Effector memory CD4-positive, alpha-beta T cell (primary cell): Measurements from ENCODE around the gene STIM1.

ENCODE experiments used
- DNase-seq, 3 donors: peaks; one replicate each; pipeline ENCODE4 v3.0.0-alpha.2; 2020
- H3K27ac ChIP-seq: 2 replicates; pipeline ENCODE4 v1.7.0; 2013; ENCODE audit warnings: mild to moderate bottlenecking, low read length, moderate library complexity; ENCODE audit not compliant: insufficient read depth, poor library complexity, severe bottlenecking
- H3K27me3 ChIP-seq: replicated peaks from 2 replicates; pipeline ENCODE4 v1.7.0; 2013; ENCODE audit warnings: mild to moderate bottlenecking, low read length; ENCODE audit not compliant: insufficient read depth, control insufficient read depth, poor library complexity, severe bottlenecking
- H3K36me3 ChIP-seq: 2 replicates; pipeline ENCODE4 v1.7.0; 2013; ENCODE audit warnings: mild to moderate bottlenecking, low read length, moderate library complexity; ENCODE audit not compliant: control insufficient read depth, insufficient read depth
- H3K4me1 ChIP-seq: 2 replicates; pipeline ENCODE4 v1.7.0; 2013; ENCODE audit warnings: low read length, mild to moderate bottlenecking; ENCODE audit not compliant: control insufficient read depth, insufficient read depth, poor library complexity, severe bottlenecking
- H3K4me3 ChIP-seq: 2 replicates; pipeline ENCODE4 v1.7.0; 2013; ENCODE audit warnings: low read length, low read depth, mild to moderate bottlenecking; ENCODE audit not compliant: insufficient read depth, poor library complexity, severe bottlenecking
- H3K9me3 ChIP-seq: 2 replicates; pipeline ENCODE4 v1.7.0; 2013; ENCODE audit warnings: mild to moderate bottlenecking, low read length, moderate library complexity; ENCODE audit not compliant: control insufficient read depth

STIM1 gene

DNA sequence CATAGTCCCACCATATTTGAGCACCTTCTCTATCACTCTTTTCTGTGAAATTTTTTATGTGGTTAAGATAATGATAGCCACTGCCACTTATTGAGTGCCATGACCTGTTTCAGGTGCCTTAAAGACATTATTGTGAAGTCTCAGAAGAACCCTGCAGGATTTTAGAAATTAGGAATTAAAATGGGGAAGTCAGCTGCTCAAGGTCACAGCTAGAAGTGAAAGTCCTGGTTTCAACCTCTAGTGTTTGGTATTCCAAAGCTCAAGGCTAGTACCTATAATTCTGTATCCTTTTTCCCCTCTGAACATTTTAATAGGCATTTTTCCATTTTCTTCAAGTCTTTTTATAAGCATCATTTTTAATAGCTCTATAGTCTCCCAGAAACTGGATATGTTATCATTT is 230.1 kb downstream of the STIM1 start:
- H3K4me1 ChIP-seq: peaks cover 26% of the 10 kb centered on the region
- H3K27me3 ChIP-seq: no peaks in the 10 kb centered on the region
- no peak for DNase-seq
- no peak overlapping the region for H3K27ac ChIP-seq
- peaks cover 54% of the 10 kb centered on the region for H3K36me3 ChIP-seq
- no peak overlapping the region for H3K4me3 ChIP-seq
- no peaks in the 10 kb centered on the region for H3K9me3 ChIP-seq

DNA sequence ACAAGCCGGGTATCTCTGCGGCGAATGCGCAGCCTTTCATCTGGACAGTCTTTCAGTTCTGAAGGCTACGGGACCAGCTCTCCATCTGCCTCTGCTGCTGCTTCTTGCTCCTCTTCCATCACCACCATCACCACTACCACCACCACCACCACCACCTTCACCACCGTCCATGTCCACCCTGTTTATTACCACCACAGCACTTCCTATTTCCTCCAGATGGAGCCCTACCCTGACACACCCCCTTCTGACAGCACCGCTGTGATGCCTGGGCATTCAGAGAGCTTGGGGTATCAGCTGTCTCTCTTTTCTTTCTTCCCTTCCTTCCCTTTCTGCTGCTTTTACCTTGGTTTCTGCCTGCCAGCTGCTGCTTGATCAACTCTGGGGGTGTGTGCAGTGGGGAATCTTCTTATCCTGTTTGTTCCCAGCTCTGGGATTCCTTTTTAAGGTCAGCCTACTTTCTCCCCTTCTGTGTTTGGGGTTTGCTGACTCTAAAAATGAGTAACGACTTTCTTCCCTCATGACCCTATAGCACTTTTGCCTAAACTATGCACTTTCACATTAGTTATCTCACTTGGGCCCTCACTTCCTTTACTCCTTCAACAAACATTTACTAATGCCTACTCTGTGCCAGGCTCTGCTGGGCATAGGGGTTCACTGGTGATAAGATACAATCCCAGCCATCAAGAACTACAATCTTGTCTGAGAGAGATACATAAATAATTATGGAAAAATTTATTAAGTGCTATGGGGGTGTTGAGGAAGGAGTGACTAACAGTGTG is 231.3 kb downstream of the STIM1 start:
- Histone ChIP-seq H3K4me1 (peaks cover 38% of the 10 kb centered on the region), H3K9me3 (no peaks in the 10 kb centered on the region), H3K27ac (no peak overlapping the region), H3K27me3 (no peaks in the 10 kb centered on the region), H3K36me3 (peaks cover 43% of the 10 kb centered on the region), H3K4me3 (no peak overlapping the region)
- no peak for DNase-seq

DNA sequence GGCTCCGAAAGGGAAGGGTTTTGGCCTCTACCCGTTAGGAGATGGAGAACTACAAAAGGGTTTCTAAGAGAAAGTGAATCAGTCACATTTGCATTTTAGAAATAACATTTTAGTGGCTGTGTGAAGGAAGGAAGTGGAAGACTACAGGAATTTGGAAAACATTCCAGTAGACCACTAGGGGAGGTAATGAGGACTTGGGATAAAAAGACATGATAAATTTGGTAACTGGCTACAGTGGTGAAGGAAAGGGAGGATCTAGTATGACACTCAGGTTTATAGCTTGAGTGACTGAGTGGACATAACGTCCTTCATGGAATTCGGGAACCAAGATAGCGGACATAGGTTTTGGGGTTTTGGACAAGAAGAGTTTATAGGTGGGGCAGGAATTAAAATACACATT is 232.1 kb downstream of the STIM1 start:
- Histone ChIP-seq H3K36me3 (peaks cover 36% of the 10 kb centered on the region), H3K9me3 (no peaks in the 10 kb centered on the region), H3K4me3 (no peak overlapping the region), H3K4me1 (peaks cover 46% of the 10 kb centered on the region), H3K27ac (no peak overlapping the region), H3K27me3 (no peaks in the 10 kb centered on the region)
- no peak for DNase-seq

DNA sequence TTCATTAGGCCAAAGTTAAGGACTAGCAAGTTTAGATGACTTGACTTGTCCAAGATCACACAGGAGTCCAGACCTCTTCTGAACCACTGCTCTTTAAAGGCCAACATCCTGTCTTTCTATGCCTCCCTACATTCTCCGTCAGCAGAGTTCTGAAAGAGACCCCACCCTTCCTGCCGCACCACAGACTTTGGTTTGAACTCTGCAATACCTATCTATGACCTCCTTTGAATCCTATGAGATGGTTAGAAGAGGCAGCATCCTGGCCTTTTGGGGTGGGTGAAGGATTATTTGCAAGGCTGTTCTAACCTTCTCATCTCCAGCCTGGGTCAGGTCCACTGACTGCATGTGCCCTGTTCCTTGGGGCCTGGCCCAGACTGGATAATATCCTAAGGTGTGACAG is 234.8 kb downstream of the STIM1 start:
- Histone ChIP-seq H3K4me1 (peaks cover 47% of the 10 kb centered on the region), H3K27ac (peak overlapping the region; percentile 63), H3K27me3 (no peaks in the 10 kb centered on the region), H3K9me3 (no peaks in the 10 kb centered on the region), H3K4me3 (no peak overlapping the region), H3K36me3 (peaks cover 12% of the 10 kb centered on the region)
- DNase-seq: peak in 2 of 3 donors; percentile 34 to 37

DNA sequence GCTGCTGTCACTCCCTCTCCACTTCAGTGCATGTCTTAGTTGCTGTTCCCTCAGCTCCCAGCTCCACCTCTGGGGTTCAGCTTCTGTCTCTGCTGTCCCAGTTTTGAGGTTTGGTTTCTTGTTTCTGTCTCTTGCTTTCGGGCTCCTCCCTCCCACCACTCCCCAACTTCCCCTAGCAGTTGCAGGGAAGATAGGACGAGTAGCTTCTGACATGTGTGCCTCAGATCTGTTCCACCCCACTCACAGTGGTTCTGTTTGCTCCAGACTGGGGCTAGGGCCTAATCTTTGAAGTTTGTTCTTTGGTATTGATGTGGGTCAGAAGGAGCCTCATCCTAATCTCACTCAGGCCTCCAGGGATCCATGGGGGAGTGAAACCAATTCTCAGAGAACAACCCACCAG is 236.6 kb downstream of the STIM1 start:
- Histone ChIP-seq H3K9me3 (no peaks in the 10 kb centered on the region), H3K36me3 (peaks cover under 1% of the 10 kb centered on the region)

DNA sequence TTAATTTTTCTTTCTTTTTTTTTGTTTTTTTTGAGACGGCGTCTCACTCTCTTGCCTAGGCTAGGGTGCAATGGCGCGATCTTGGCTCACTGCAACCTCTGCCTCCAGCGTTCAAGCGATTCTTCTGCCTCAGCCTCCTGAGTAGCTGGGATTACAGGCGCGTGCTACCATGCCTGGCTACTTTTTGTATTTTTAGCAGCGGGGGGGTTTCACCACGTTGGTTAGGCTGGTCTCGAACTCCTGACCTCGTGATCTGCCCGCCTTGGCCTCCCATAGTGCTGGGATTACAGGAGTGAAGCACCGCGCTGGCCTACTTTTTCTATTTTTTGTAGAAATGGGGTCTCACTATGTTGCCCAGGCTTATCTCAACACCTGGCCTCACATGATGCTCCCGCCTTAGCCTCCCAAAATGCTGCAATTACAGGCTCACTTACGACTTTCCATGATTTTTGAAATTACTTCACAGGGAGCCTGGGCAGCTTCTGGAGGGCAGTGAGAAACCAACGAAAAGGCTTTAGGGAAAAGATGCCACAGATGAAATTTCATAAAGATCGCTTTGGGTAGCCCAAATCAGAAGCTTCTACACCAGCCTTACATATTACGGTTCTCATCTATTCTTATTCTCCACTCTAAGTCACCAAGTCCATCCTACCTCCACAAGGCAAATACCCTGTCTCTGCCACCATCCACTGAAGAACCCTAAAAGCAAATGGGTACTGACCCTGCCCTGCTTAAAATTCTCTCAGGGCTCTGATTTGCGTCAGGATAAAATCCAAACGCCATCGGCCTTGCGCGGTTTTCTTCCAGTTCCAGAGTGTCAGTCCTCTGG is 238.3 kb downstream of the STIM1 start:
- Histone ChIP-seq H3K27ac (peak overlapping the region; percentile 84), H3K27me3 (no peaks in the 10 kb centered on the region), H3K36me3 (no peaks in the 10 kb centered on the region), H3K4me3 (peak overlapping the region; percentile 85), H3K4me1 (peaks cover 51% of the 10 kb centered on the region), H3K9me3 (no peaks in the 10 kb centered on the region)
- no peak for DNase-seq

More for the DNA sequence above, 236.6 kb downstream of the STIM1 start:
- DNase-seq: peak in 1 of 3 donors; percentile 9
- H3K4me1 ChIP-seq: peaks cover 54% of the 10 kb centered on the region
- peak overlapping the region; percentile 63 for H3K27ac ChIP-seq
- H3K27me3 ChIP-seq: no peaks in the 10 kb centered on the region
- peak overlapping the region; percentile 19 for H3K4me3 ChIP-seq

DNA sequence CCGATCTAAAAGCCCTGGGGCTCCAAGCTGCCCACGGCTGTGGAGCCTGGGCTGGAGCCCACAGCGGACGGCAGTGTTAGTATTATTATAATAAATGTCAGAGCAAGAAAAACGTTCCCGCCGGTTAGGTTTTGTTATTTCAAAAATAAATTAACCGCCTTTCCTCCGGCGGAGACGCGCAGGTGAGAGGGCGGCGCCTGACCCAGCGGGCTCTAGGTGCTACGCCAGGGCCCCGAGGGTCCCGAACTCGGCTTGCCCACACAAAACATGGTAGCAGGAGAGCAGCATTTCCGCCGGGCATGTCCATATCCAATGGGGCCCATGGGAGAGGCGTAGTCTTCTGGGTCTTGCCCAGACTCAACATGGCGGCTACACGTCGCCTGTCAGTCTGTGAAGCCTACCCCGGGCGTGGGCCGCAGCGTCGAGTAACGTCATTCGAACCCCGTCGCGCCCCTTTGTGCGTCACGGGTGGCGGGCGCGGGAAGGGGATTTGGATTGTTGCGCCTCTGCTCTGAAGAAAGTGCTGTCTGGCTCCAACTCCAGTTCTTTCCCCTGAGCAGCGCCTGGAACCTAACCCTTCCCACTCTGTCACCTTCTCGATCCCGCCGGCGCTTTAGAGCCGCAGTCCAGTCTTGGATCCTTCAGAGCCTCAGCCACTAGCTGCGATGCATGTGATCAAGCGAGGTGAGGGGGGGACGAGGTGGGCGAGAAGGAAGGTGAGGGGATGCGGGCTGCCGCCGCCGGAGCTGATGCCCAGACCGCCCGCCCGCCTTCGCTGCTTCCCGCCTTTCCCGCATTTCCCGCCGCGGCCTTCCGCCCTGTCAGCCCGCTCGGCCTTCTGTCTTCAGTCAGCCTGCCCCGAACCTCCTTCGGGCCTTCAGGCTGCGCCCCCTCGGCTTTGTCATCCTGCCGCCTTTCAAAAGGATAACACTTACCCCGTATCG is 239.2 kb downstream of the STIM1 start, which contains the start of gene RRM1:
Gene RRM1 (plus strand): TSS at position 452 of the 944 bp plus-strand sequence. CDS start 214 bp downstream, at position 666.
- DNase-seq: peak; percentile 85 to 89 (median 88)
- Histone ChIP-seq H3K4me1 (peaks cover 45% of the 10 kb centered on the region), H3K9me3 (no peaks in the 10 kb centered on the region), H3K36me3 (no peaks in the 10 kb centered on the region), H3K4me3 (peak within 1 kb of the TSS; percentile 85), H3K27ac (peak within 1 kb of the TSS; percentile 84), H3K27me3 (no peaks in the 10 kb centered on the region)

DNA sequence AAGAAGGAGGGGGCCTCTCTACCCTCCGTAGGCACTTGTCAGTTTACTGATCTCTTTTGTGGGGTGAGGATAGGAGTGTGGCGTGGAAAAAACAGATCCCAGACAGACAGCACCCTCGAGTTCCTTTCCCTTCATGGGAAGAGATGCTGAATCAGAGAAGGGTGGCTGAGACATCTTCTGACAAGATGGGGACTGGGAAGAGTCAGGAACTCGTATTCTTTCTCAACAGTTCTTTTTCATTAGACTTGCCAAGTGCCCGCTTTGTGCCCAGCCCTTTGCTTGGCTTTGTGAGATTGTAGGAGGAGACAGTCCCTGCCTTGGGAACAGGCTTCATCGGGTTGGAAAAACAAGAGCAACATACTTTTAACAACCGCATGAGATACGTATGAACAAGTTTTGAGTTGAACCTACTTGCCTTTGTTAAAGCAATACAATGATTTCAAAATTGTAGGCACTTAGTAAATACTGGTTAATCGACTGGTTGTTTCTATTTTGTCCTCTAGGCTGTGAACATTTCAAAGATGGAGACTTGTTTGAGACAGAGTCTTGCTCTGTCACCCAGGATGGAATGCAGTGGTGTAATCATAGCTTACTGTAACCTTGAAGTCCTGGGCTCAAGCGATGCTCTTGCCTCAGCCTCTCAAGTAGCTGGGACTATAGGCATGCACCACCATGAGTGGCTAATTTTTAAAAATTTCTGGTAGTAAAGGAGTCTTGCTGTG is 240.2 kb downstream of the STIM1 start:
- H3K4me1 ChIP-seq: peaks cover 35% of the 10 kb centered on the region
- peak overlapping the region; percentile 85 for H3K4me3 ChIP-seq
- DNase-seq: no peak
- H3K27me3 ChIP-seq: no peaks in the 10 kb centered on the region
- peak overlapping the region; percentile 84 for H3K27ac ChIP-seq
- no peaks in the 10 kb centered on the region for H3K36me3 ChIP-seq
- H3K9me3 ChIP-seq: no peaks in the 10 kb centered on the region

DNA sequence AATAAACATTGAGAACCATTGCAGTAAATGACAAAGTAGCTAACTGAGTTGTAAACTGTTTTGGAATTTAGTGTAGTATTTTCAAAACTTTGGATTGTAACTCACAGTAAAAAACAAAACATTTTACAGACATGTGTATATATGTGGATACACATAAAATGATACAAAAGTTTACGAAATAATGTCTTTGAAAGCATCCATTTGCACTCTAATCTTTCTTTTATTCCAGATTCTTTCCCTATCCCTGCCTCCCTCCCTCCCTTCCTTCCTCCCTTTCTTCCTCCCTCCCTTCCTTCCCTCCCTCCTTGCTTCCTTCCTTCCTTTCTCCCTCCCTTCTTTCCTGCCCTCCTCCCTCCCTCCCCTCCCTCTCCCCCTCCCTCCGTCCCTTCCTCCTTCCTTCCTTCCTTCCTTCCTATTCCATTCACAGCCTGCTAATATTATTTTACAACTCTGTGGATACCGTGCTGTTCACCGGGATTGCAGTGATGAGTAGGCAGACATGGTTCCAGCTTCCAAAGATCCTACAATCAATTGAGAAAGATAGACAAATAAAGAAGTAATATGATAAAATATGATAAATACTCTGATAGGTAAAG is 242.7 kb downstream of the STIM1 start:
- no peak overlapping the region for H3K4me3 ChIP-seq
- peaks cover 15% of the 10 kb centered on the region for H3K4me1 ChIP-seq
- peaks cover 6% of the 10 kb centered on the region for H3K36me3 ChIP-seq
- H3K27me3 ChIP-seq: no peaks in the 10 kb centered on the region
- DNase-seq: no peak
- H3K27ac ChIP-seq: no peak overlapping the region
- no peaks in the 10 kb centered on the region for H3K9me3 ChIP-seq
